HG03469 (cell line): Measurements from ENCODE around the gene ADORA1.

Experiments used
- ATAC-seq: cut with Tn5 transposase; IDR thresholded peaks from one replicate; pipeline ENCODE4 v1.9.1; 2021; ENCODE audit warnings: mild to moderate bottlenecking, moderate library complexity, moderate number of reproducible peaks; ENCODE audit not compliant: unreplicated experiment

Gene ADORA1

DNA sequence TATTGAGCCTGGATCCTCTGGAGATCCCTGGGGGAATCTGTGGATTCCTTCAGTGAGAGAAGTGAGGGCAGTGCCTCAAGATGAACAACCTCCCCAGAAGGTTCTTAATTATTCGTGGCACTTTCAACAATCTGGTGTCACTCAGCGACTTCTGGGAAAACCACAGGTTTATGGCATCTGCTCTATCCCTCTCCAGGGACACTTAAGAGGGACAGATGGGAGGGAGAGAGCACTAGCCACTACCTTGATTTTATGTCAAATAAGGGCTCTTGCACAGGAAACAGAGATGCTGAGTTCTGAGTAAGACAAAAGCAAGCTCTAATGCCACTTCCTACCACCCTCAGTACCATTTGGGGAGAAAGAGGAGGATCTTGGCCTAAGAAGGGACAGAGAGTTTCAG lies 80.2 kb downstream of the ADORA1 start:
- ATAC-seq, result no peak

DNA sequence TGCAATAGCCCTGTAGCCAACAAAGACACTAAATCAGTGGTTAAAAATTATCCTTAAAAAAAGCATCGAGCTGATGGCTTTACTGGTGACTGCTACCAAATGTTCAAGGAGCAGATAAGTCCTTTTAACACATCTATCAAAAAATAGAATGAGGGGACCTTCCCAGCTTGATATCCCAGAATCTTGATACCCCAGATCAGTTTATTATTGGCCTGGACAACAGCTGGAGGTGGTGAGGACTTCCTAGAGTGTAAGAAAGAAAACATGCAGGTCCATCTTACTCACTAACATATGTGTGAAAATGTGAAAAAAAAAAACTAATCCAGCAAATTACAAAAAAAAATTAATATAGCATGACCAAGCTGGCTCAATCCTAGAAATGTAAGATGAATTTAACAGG lies 80.7 kb downstream of the ADORA1 start:
- no peak for ATAC-seq

DNA sequence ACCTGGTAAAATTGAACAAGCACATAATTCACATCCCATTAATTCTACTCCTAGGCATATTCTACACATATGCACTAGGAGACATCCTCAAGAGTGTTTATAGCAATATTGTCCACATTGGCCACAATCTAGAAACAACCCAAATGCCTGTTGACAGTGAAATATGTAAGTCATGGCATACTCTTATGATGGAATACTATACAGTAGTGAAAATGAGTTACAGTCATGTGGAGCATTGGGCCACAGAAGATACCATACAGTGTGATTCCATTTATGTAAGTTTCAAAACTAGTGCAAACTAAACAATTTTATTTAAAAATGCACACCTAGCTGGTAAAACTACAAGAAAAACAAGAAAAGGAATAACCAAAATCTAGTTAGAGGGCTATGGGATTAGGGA lies 82.8 kb downstream of the ADORA1 start:
- no peak for ATAC-seq

DNA sequence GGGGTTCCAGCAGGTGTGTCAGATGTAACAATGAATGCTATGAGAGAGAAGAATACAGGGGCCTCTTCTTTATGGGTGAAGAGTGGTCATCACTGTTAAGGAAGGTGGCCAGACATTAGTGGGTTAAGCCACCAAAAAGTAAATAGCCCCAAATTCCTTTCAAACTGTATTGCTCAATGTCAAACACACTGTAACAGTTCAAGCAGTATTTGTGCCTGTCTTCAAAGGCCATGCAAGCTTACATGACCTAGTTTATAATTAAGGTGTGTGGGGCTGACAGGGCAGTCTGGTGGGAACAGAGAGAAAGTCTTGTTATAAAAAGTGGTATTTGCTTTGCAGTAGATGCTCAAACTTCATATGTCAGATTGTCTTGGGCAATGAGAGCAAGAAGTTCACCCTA lies 83.5 kb downstream of the ADORA1 start:
- ATAC-seq, result no peak

DNA sequence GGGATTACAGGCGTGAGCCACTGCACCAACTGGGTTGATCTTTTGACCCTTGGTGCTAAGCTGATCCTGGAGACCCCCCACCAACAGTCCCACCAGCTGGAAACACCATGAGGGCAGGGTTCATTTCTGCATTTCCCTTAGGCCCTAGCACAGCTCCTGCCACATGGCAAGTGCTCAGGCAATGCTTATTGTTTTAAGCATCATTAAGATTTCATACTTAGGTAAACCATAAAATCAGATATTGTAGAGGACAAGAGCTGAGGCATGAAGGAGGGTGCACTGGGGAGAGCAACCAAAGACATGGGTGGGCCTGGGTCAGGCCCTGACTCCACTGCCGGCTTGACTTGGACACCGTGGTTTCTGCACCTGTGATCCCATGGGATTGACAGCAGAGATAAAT lies 84.3 kb downstream of the ADORA1 start:
- ATAC-seq, result no peak

DNA sequence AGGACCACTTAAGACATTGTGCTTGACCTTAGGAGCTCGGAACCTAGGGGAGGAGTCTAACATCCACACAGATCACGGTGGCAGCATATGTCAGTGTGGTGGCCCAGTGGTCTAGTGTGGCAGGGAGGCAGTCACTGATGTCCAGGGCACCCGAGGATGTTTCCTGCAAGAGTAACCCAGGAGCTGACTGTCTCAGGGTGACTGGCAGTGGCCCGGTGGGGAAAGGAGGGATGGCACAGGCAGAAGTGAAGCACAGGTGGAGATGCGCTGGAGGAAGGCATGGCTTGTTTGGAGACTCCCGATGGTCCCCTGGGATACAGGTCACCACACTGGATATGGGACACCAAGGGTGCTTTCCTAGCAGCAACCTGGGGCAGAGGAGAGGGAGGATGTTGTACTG lies 85.6 kb downstream of the ADORA1 start:
- no peak for ATAC-seq

DNA sequence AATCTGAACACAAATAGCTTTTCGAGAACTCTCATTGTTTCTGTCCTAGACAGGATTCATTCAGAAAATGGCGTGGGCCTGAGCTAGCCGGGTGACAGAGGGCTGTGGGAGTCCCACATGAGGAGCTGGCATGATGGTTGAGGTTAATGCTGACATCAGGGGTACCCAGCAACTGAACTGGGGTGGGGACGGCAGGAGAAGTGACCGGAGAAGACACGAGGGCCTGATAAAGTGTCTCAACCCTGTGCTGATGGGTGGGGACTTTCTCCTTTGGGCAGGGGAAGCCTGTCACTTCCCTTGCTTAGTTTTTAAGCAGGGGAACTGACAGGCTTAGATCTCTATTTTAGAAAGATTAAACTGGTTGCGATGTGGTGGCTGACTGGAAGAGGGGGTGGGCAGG lies 87.3 kb downstream of the ADORA1 start:
- ATAC-seq, result no peak

DNA sequence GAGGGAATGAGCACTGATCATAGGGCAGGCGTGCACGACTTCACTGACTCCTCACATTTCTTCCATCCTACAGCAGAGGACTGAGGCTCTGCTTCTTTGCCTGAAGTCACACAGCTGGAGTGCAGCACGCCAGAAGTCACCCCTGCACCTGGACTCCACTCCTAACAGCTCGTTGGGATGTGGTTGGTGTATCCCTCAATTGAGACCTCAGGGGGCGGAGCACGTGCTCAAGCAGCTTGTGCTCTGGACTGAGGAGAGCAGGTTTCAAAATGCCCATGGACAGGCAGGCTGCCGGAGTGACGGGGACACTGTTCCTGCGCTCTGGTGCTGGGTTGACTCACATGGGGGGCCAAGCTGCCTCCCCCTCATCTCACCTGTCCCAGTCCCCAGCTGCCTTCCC lies 88.0 kb downstream of the ADORA1 start:
- no peak for ATAC-seq

DNA sequence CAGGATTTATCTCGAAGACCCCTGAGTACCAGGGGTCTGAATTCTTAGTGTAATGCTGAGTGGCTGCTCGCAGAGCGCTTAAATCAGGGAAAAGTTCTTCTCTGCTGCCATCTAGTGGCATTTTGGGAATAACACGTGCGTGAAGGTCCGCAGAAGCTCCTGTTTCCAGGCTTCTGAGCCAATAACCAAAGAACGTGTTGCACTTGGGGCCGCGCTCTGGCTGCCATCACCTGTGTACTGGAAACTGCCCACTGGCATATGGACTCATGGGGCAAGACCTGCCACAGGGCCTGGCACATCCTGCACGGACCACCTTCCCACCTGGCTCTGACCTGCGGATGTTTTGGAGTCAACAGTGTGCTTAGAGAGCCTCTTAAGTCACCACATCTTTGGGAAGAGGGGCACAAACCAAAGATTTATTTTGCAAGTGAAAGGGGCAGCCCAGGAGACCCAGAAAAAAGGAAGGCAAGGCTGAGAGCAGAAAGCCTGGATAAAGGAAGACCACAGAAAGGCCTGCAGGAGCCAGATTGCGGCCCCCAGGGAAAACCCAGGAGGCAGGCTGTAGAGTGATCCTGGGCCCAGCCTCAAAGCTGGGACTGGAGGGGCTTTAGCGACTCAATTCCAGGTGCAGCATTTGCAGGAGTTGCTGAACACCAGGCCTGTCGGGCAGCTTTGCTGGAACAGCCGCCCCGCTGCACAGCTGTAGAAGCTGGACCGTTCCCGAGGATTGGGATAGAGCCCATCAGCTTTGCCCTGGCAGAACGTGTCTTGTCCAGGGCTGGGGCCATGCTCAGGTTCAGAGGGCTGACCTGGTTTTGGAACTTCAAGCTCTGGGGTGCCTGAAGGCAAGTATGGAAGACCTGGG lies 89.0 kb downstream of the ADORA1 start:
- ATAC-seq, result no peak
